Mammary epithelial cell (primary cell): ENCODE measurements around the gene GDPD3.

Experiments used
- EZH2 ChIP-seq: IDR thresholded peaks from 2 replicates; pipeline ENCODE4 v1.6.1; 2012; ENCODE audit warnings: low read length, inconsistent platforms, borderline replicate concordance
- TF ChIP-seq, protein P1 (sequence below), 2 donors: IDR thresholded peaks in 1 of 2; conservative IDR thresholded peaks in 1 of 2; 2 replicates each; pipeline ENCODE4 v1.5.1; 2011 to 2012; ENCODE audit warnings: inconsistent platforms in 2 of 2, low read length in 2 of 2, mild to moderate bottlenecking in 2 of 2, control low read depth in 1 of 2, low read depth in 1 of 2; ENCODE audit not compliant: insufficient read depth in 1 of 2; ENCODE audit errors: extremely low read depth in 1 of 2

GRCh38 chr16:30127993-30128392, 14.7 kb upstream of the GDPD3 start:
- TF ChIP-seq, protein P1, sequence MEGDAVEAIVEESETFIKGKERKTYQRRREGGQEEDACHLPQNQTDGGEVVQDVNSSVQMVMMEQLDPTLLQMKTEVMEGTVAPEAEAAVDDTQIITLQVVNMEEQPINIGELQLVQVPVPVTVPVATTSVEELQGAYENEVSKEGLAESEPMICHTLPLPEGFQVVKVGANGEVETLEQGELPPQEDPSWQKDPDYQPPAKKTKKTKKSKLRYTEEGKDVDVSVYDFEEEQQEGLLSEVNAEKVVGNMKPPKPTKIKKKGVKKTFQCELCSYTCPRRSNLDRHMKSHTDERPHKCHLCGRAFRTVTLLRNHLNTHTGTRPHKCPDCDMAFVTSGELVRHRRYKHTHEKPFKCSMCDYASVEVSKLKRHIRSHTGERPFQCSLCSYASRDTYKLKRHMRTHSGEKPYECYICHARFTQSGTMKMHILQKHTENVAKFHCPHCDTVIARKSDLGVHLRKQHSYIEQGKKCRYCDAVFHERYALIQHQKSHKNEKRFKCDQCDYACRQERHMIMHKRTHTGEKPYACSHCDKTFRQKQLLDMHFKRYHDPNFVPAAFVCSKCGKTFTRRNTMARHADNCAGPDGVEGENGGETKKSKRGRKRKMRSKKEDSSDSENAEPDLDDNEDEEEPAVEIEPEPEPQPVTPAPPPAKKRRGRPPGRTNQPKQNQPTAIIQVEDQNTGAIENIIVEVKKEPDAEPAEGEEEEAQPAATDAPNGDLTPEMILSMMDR (conservative IDR thresholded peaks at IDR 0.05 in 1 of 2, IDR thresholded peaks at IDR 0.05 in 1 of 2; ENCODE audit: extremely low read depth in 1 of 2, insufficient read depth in 1 of 2, low read depth in 1 of 2, low read length in 2 of 2): no peak
- TF ChIP-seq EZH2: no peak
